ENCODE results near the gene PROC.

DNA sequence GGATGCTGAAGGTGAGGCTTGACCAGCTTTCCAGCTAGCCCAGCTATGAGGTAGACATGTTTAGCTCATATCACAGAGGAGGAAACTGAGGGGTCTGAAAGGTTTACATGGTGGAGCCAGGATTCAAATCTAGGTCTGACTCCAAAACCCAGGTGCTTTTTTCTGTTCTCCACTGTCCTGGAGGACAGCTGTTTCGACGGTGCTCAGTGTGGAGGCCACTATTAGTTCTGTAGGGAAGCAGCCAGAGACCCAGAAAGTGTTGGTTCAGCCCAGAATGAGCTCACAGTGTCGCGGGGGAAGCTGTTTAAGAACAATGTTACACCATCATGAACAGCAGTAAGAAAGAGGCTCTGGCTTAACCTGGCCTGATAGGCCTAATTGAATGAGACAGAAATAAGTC, 11.1 kb downstream of the PROC start:
- no peak for TF ChIP-seq POLR2AphosphoS5 (IDR thresholded peaks at IDR 0.05; ENCODE audit: low read depth, low read length)
- no peak for TF ChIP-seq POLR2A (IDR thresholded peaks at IDR 0.05; ENCODE audit: low read depth, low read length)
- no peak for TF ChIP-seq SPI1 (IDR thresholded peaks at IDR 0.05; ENCODE audit: low read depth, low read length)
